Osteoblast (primary cell): ENCODE data around the gene TTLL7. TPM values are rescaled to one million over a fixed set of nuclear protein-coding genes. Genes with fewer than 3 reads are reported as not detected.

Experiments used
- DNase-seq: peaks from one replicate; pipeline ENCODE4 v3.0.0; 2011; ENCODE audit warnings: low spot score, mixed read lengths; ENCODE audit not compliant: insufficient read length; ENCODE audit errors: missing footprints
- H2AFZ ChIP-seq: 2 replicates; pipeline ENCODE4 v1.6.0; 2011; ENCODE audit warnings: mild to moderate bottlenecking, low read length
- H3K27ac ChIP-seq: 2 replicates; pipeline ENCODE4 v1.5.1; 2011; ENCODE audit warnings: mild to moderate bottlenecking, low read depth, low read length, moderate library complexity
- H3K27me3 ChIP-seq: 2 replicates; pipeline ENCODE4 v1.6.0; 2012; ENCODE audit warnings: mild to moderate bottlenecking, control low read depth, inconsistent platforms, low read length, moderate library complexity; ENCODE audit not compliant: insufficient read depth
- H3K36me3 ChIP-seq: 2 replicates; pipeline ENCODE4 v1.5.1; 2011; ENCODE audit warnings: mild to moderate bottlenecking, low read length, control low read depth, moderate library complexity; ENCODE audit not compliant: insufficient read depth
- H3K4me1 ChIP-seq: 2 replicates; pipeline ENCODE4 v1.5.1; 2011; ENCODE audit warnings: mild to moderate bottlenecking, low read length, control low read depth, moderate library complexity; ENCODE audit not compliant: insufficient read depth
- H3K4me2 ChIP-seq: 2 replicates; pipeline ENCODE4 v1.6.0; 2011; ENCODE audit warnings: mild to moderate bottlenecking, low read length; ENCODE audit not compliant: insufficient read depth
- H3K4me3 ChIP-seq: fragments of 200-600 bp; sonication (generic); 3 replicates; pipeline ENCODE4 v1.5.1; 2012; ENCODE audit warnings: mild to moderate bottlenecking, low read length, inconsistent platforms; ENCODE audit not compliant: insufficient read depth
- H3K79me2 ChIP-seq: 2 replicates; pipeline ENCODE4 v1.6.0; 2012; ENCODE audit warnings: mild to moderate bottlenecking, low read length, control low read depth, inconsistent platforms; ENCODE audit not compliant: insufficient read depth
- H3K9me3 ChIP-seq: 2 replicates; pipeline ENCODE4 v1.5.1; 2011; ENCODE audit warnings: low read depth, low read length, control low read depth
- H4K20me1 ChIP-seq: 2 replicates; pipeline ENCODE4 v1.6.0; 2012; ENCODE audit warnings: mild to moderate bottlenecking, low read length, control low read depth; ENCODE audit not compliant: insufficient read depth
- CTCF ChIP-seq: IDR thresholded peaks from 2 replicates; pipeline ENCODE4 v1.5.1; 2011; ENCODE audit warnings: mild to moderate bottlenecking, low read depth, low read length, moderate library complexity; ENCODE audit errors: extremely low read depth
- total RNA-seq: library from RNA; depleted of rRNA; stranded (reverse); fragments of >200 nt; gene quantifications from 2 replicates; pipeline ENCODE4 v1.2.3, GENCODE V29; 2012

TTLL7 gene
- total RNA-seq, 1 donor, result 13.8 TPM

GRCh38 chr1:83942914-83943313, 56.0 kb downstream of the TTLL7 start:
- no peaks in the 10 kb centered on the region for H3K79me2 ChIP-seq
- no peaks in the 10 kb centered on the region for H4K20me1 ChIP-seq
- no peaks in the 10 kb centered on the region for H3K4me1 ChIP-seq
- no peak for DNase-seq
- no peaks in the 10 kb centered on the region for H3K27me3 ChIP-seq
- no peak overlapping the region for H3K4me2 ChIP-seq
- H3K36me3 ChIP-seq, result no peaks in the 10 kb centered on the region
- no peak overlapping the region for H3K27ac ChIP-seq
- no peak for TF ChIP-seq CTCF
- H3K9me3 ChIP-seq, result no peaks in the 10 kb centered on the region
- no peak overlapping the region for H2AFZ ChIP-seq
- no peak overlapping the region for H3K4me3 ChIP-seq

- Histone ChIP-seq H2AFZ (no peak overlapping the region), H3K4me3 (no peak overlapping the region), H3K79me2 (no peaks in the 10 kb centered on the region), H4K20me1 (no peaks in the 10 kb centered on the region), H3K27ac (no peak overlapping the region), H3K36me3 (no peaks in the 10 kb centered on the region), H3K4me2 (no peak overlapping the region), H3K9me3 (no peaks in the 10 kb centered on the region), H3K27me3 (no peaks in the 10 kb centered on the region), H3K4me1 (no peaks in the 10 kb centered on the region)
- TF ChIP-seq CTCF, result no peak
- no peak for DNase-seq
These were observed 64.4 kb downstream of the TTLL7 start for GRCh38 chr1:83934550-83934949.

GRCh38 chr1:83932693-83933092, 66.2 kb downstream of the TTLL7 start:
- Histone ChIP-seq H3K36me3 (no peaks in the 10 kb centered on the region), H3K9me3 (no peaks in the 10 kb centered on the region), H3K79me2 (no peaks in the 10 kb centered on the region)

GRCh38 chr1:83932281-83932680, 66.7 kb downstream of the TTLL7 start:
- Histone ChIP-seq H3K36me3 (no peaks in the 10 kb centered on the region), H3K27me3 (no peaks in the 10 kb centered on the region), H3K4me2 (no peak overlapping the region), H2AFZ (no peak overlapping the region), H4K20me1 (no peaks in the 10 kb centered on the region), H3K4me3 (no peak overlapping the region), H3K27ac (no peak overlapping the region), H3K4me1 (peaks cover 6% of the 10 kb centered on the region), H3K9me3 (no peaks in the 10 kb centered on the region), H3K79me2 (no peaks in the 10 kb centered on the region)
- DNase-seq, result no peak
- no peak for TF ChIP-seq CTCF

More at GRCh38 chr1:83932693-83933092, 66.2 kb downstream of the TTLL7 start:
- H2AFZ ChIP-seq, result no peak overlapping the region
- no peaks in the 10 kb centered on the region for H3K27me3 ChIP-seq
- no peak for TF ChIP-seq CTCF
- no peaks in the 10 kb centered on the region for H4K20me1 ChIP-seq
- no peak overlapping the region for H3K4me2 ChIP-seq
- H3K4me1 ChIP-seq, result peaks cover 6% of the 10 kb centered on the region
- H3K4me3 ChIP-seq, result no peak overlapping the region
- DNase-seq, result no peak
- no peak overlapping the region for H3K27ac ChIP-seq
